Loucy (cell line): ENCODE data around the gene CCDC178.

Experiments
- H2AFZ ChIP-seq: fragments of 200-600 bp; sonication (generic); 2 replicates; pipeline ENCODE4 v1.6.0; 2016; ENCODE audit warnings: antibody characterized with exemption, mild to moderate bottlenecking, low read length, moderate library complexity
- H3F3A ChIP-seq: fragments of 200-600 bp; 2 replicates; pipeline ENCODE4 v1.6.0; 2016; ENCODE audit warnings: antibody characterized with exemption, low read depth, mild to moderate bottlenecking
- H3K27me3 ChIP-seq: fragments of 200-600 bp; sonication (generic); 2 replicates; pipeline ENCODE4 v1.6.1; 2014; ENCODE audit warnings: low read length, mild to moderate bottlenecking; ENCODE audit not compliant: insufficient read depth, poor library complexity, severe bottlenecking
- H3K36me3 ChIP-seq: fragments of 200-600 bp; sonication (generic); 2 replicates; pipeline ENCODE4 v1.6.1; 2016; ENCODE audit warnings: low read length; ENCODE audit not compliant: insufficient read depth
- H3K4me1 ChIP-seq: fragments of 200-600 bp; sonication (generic); 2 replicates; pipeline ENCODE4 v1.5.1; 2014; ENCODE audit warnings: low read length, mild to moderate bottlenecking; ENCODE audit not compliant: insufficient read depth, poor library complexity, severe bottlenecking
- H3K4me2 ChIP-seq: fragments of 200-600 bp; sonication (generic); 2 replicates; pipeline ENCODE4 v1.6.0; 2014; ENCODE audit warnings: antibody characterized with exemption, low read length, low read depth, mild to moderate bottlenecking; ENCODE audit not compliant: poor library complexity, severe bottlenecking
- H3K4me3 ChIP-seq: fragments of 200-600 bp; sonication (generic); 2 replicates; pipeline ENCODE4 v1.5.1; 2014; ENCODE audit warnings: low read length, mild to moderate bottlenecking, mixed read lengths; ENCODE audit not compliant: poor library complexity, severe bottlenecking
- H3K79me2 ChIP-seq: fragments of 200-600 bp; sonication (generic); 2 replicates; pipeline ENCODE4 v1.6.1; 2014; ENCODE audit warnings: low read length; ENCODE audit not compliant: insufficient read depth
- H3K9ac ChIP-seq: fragments of 200-600 bp; sonication (generic); 2 replicates; pipeline ENCODE4 v1.6.0; 2014; ENCODE audit warnings: mild to moderate bottlenecking, low read depth, low read length, moderate library complexity; ENCODE audit not compliant: poor library complexity, severe bottlenecking
- H3K9me2 ChIP-seq: fragments of 200-600 bp; sonication (generic); replicated peaks from 2 replicates; pipeline ENCODE4 v1.6.1; 2016; ENCODE audit warnings: low read depth, low read length, mixed read lengths
- H3K9me3 ChIP-seq: fragments of 200-600 bp; sonication (generic); 2 replicates; pipeline ENCODE4 v1.6.1; 2014; ENCODE audit warnings: mild to moderate bottlenecking, antibody characterized with exemption, low read length, low read depth; ENCODE audit not compliant: insufficient read depth
- H4K20me1 ChIP-seq: fragments of 200-600 bp; sonication (generic); 2 replicates; pipeline ENCODE4 v1.6.0; 2014; ENCODE audit warnings: antibody characterized with exemption, low read length, mild to moderate bottlenecking; ENCODE audit not compliant: insufficient read depth, poor library complexity, severe bottlenecking
- CTCF ChIP-seq: fragments of 200-600 bp; sonication (generic); conservative IDR thresholded peaks from 2 replicates; pipeline ENCODE4 v1.5.1; 2014; ENCODE audit warnings: mild to moderate bottlenecking, antibody characterized with exemption, low read length
- EZH2phosphoT487 ChIP-seq: fragments of 200-600 bp; IDR thresholded peaks from 2 replicates; pipeline ENCODE4 v1.6.1; 2018; ENCODE audit warnings: antibody characterized with exemption, mild to moderate bottlenecking, moderate library complexity, borderline replicate concordance

CCDC178 gene

GRCh38 chr18:33040213-33040612, 400.3 kb downstream of the CCDC178 start:
- no peaks in the 10 kb centered on the region for H3F3A ChIP-seq
- no peak for TF ChIP-seq CTCF
- TF ChIP-seq EZH2phosphoT487, result no peak

GRCh38 chr18:33034945-33035344, 405.6 kb downstream of the CCDC178 start:
- no peak for TF ChIP-seq CTCF
- no peak for TF ChIP-seq EZH2phosphoT487
- Histone ChIP-seq H3K9ac (no peak overlapping the region), H3K9me3 (no peaks in the 10 kb centered on the region), H4K20me1 (no peaks in the 10 kb centered on the region), H3F3A (no peaks in the 10 kb centered on the region), H2AFZ (no peak overlapping the region), H3K36me3 (no peaks in the 10 kb centered on the region), H3K27me3 (no peaks in the 10 kb centered on the region), H3K79me2 (no peaks in the 10 kb centered on the region), H3K4me2 (no peak overlapping the region), H3K4me1 (no peaks in the 10 kb centered on the region), H3K4me3 (no peak overlapping the region), H3K9me2 (no peaks in the 10 kb centered on the region)

More at GRCh38 chr18:33040213-33040612, 400.3 kb downstream of the CCDC178 start:
- Histone ChIP-seq H4K20me1 (no peaks in the 10 kb centered on the region), H3K4me2 (no peak overlapping the region), H3K9me3 (no peaks in the 10 kb centered on the region), H3K79me2 (no peaks in the 10 kb centered on the region), H3K36me3 (no peaks in the 10 kb centered on the region), H3K9ac (no peak overlapping the region), H3K4me1 (no peaks in the 10 kb centered on the region), H3K4me3 (no peak overlapping the region), H3K9me2 (no peaks in the 10 kb centered on the region), H2AFZ (no peak overlapping the region), H3K27me3 (no peaks in the 10 kb centered on the region)

GRCh38 chr18:33034212-33034611, 406.3 kb downstream of the CCDC178 start:
- no peaks in the 10 kb centered on the region for H3K9me2 ChIP-seq
- H3K4me1 ChIP-seq, result no peaks in the 10 kb centered on the region
- H3F3A ChIP-seq, result no peaks in the 10 kb centered on the region
- TF ChIP-seq CTCF (no peak), EZH2phosphoT487 (no peak)
- H3K9ac ChIP-seq, result no peak overlapping the region
- H3K4me3 ChIP-seq, result no peak overlapping the region
- no peak overlapping the region for H2AFZ ChIP-seq
- H3K36me3 ChIP-seq, result no peaks in the 10 kb centered on the region
- H4K20me1 ChIP-seq, result no peaks in the 10 kb centered on the region
- no peak overlapping the region for H3K4me2 ChIP-seq
- H3K79me2 ChIP-seq, result no peaks in the 10 kb centered on the region
- H3K27me3 ChIP-seq, result no peaks in the 10 kb centered on the region
- H3K9me3 ChIP-seq, result no peaks in the 10 kb centered on the region
